ENCODE data around the gene ABCC4. TPM values are rescaled to one million over a fixed set of nuclear protein-coding genes. Genes with fewer than 3 reads are reported as not detected.

The ABCC4 gene
- total RNA-seq, 2 donors from 2014 or later = 119 to 144 TPM

- Histone ChIP-seq H3K27ac (ENCODE audit: low read depth, low read length) (no peak overlapping the region), H3K9me3 (ENCODE audit: control insufficient read depth, low read length) (no peaks in the 10 kb centered on the region), H3K4me1 (ENCODE audit: control insufficient read depth, insufficient read depth, low read length) (peaks cover 3% of the 10 kb centered on the region), H3K27me3 (ENCODE audit: control insufficient read depth, insufficient read depth, low read length, poor library complexity, severe bottlenecking) (no peaks in the 10 kb centered on the region), H3K4me3 (ENCODE audit: low read length) (no peak overlapping the region), H3K9ac (ENCODE audit: extremely low read depth, low read length, poor library complexity, severe bottlenecking) (no peak overlapping the region), H3K36me3 (ENCODE audit: control insufficient read depth, insufficient read depth, low read length) (peaks cover 48% of the 10 kb centered on the region)
- H3K4me1 Mint-ChIP-seq = peaks cover 12% of the 10 kb centered on the region
- DNase-seq = no peak
- no peak overlapping the region for H3K4me3 Mint-ChIP-seq
- TF ChIP-seq CTCF (conservative IDR thresholded peaks at IDR 0.05) = no peak
- 82 to 88% methylated on average over 3 of the region's 3 CpGs for WGBS, 2 experiments (ENCODE audit: insufficient coverage in 1 of 2, insufficient read length in 1 of 2)
- H3K9me3 Mint-ChIP-seq = no peaks in the 10 kb centered on the region
- H3K27ac Mint-ChIP-seq = no peak overlapping the region
- peaks cover 69% of the 10 kb centered on the region for H3K36me3 Mint-ChIP-seq (ENCODE audit: low read depth)
- no peaks in the 10 kb centered on the region for H3K27me3 Mint-ChIP-seq (ENCODE audit: insufficient read depth)
Observed at GRCh38 chr13:95083758-95084157, 217.5 kb downstream of the ABCC4 start.

DNA sequence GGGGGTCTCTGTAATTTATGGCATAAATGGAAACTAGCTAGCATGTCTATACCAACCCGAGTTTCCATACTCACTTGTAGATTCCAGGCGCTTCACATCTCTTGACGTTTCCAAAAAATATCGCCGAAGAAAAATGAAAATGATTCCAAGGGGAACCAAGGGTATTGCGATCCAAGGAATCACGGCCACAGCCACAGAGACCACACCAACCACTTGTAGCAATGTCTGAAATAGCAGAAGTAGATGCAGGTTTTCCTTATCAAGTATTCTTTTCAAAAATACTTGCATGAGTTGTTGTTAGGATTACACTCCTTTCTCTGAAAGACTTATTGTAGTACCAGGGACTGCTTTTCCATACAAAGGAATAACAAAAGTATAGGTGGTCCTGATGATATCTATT, 218.2 kb downstream of the ABCC4 start:
- Mint-ChIP-seq H3K27ac (no peak overlapping the region), H3K4me3 (no peak overlapping the region), H3K36me3 (ENCODE audit: low read depth) (peaks cover 73% of the 10 kb centered on the region), H3K27me3 (ENCODE audit: insufficient read depth) (no peaks in the 10 kb centered on the region), H3K4me1 (peaks cover 11% of the 10 kb centered on the region), H3K9me3 (no peaks in the 10 kb centered on the region)
- Histone ChIP-seq H3K9ac (ENCODE audit: extremely low read depth, low read length, poor library complexity, severe bottlenecking) (no peak overlapping the region), H3K4me3 (ENCODE audit: low read length) (no peak overlapping the region), H3K27me3 (ENCODE audit: control insufficient read depth, insufficient read depth, low read length, poor library complexity, severe bottlenecking) (no peaks in the 10 kb centered on the region), H3K27ac (ENCODE audit: low read depth, low read length) (no peak overlapping the region), H3K9me3 (ENCODE audit: control insufficient read depth, low read length) (no peaks in the 10 kb centered on the region), H3K36me3 (ENCODE audit: control insufficient read depth, insufficient read depth, low read length) (peaks cover 49% of the 10 kb centered on the region), H3K4me1 (ENCODE audit: control insufficient read depth, insufficient read depth, low read length) (peaks cover 3% of the 10 kb centered on the region)
- no peak for TF ChIP-seq CTCF (conservative IDR thresholded peaks at IDR 0.05)
- WGBS, 2 experiments (ENCODE audit: insufficient coverage in 1 of 2, insufficient read length in 1 of 2) = 75 to 96% methylated on average over 5 to 7 of the region's 7 CpGs
- DNase-seq = no peak

DNA sequence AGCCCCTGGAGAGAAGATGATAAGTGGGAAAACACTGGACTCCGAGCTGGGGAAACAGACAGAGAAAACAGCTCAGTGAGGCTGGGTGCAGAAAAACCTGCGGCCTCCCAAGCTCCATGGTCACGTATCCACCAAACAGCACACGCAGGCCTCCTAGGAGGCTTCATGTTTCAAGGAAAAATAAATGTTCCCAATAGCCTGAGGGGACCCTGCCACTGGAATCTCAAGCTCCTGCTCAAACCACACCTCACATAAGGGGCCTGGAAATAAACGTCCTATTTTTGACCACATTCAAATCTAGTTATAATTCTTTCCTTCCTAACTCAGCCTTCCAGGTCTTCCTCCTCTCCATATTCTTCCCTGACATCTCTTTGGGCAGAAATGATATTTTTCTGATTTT, 225.7 kb downstream of the ABCC4 start:
- Mint-ChIP-seq H3K4me1 (no peaks in the 10 kb centered on the region), H3K27ac (no peak overlapping the region), H3K9me3 (no peaks in the 10 kb centered on the region), H3K36me3 (ENCODE audit: low read depth) (peaks cover 87% of the 10 kb centered on the region), H3K27me3 (ENCODE audit: insufficient read depth) (no peaks in the 10 kb centered on the region), H3K4me3 (no peak overlapping the region)
- peaks cover 8% of the 10 kb centered on the region for H3K9me3 ChIP-seq (ENCODE audit: control insufficient read depth, low read length)
- H3K9ac ChIP-seq (ENCODE audit: extremely low read depth, low read length, poor library complexity, severe bottlenecking) = no peak overlapping the region
- WGBS, 2 experiments (ENCODE audit: insufficient coverage in 1 of 2, insufficient read length in 1 of 2) = 77 to 80% methylated on average over 1 to 5 of the region's 5 CpGs
- no peaks in the 10 kb centered on the region for H3K4me1 ChIP-seq (ENCODE audit: control insufficient read depth, insufficient read depth, low read length)
- H3K27me3 ChIP-seq (ENCODE audit: control insufficient read depth, insufficient read depth, low read length, poor library complexity, severe bottlenecking) = no peaks in the 10 kb centered on the region
- no peak for TF ChIP-seq CTCF (conservative IDR thresholded peaks at IDR 0.05)
- H3K36me3 ChIP-seq (ENCODE audit: control insufficient read depth, insufficient read depth, low read length) = peaks cover 52% of the 10 kb centered on the region
- no peak overlapping the region for H3K4me3 ChIP-seq (ENCODE audit: low read length)
- no peak for DNase-seq
- H3K27ac ChIP-seq (ENCODE audit: low read depth, low read length) = no peak overlapping the region
